PFSK-1 (cell line): ENCODE data around the gene KLHL9. TPM values are rescaled to one million over a fixed set of nuclear protein-coding genes. Genes with fewer than 3 reads are reported as not detected.

Source experiments
- FOXP2 ChIP-seq: optimal IDR thresholded peaks from 2 replicates; pipeline ENCODE3; 2011; ENCODE audit warnings: borderline replicate concordance, control low read depth, inconsistent platforms; ENCODE audit not compliant: insufficient read depth; ENCODE audit errors: extremely low read length, extremely low read depth
- POLR2AphosphoS5 ChIP-seq: IDR thresholded peaks from 2 replicates; pipeline ENCODE4 v1.6.1; 2012; ENCODE audit warnings: low read depth, mild to moderate bottlenecking, control low read depth, low read length, moderate library complexity
- SIN3A ChIP-seq: IDR thresholded peaks from 2 replicates; pipeline ENCODE4 v1.6.1; 2012; ENCODE audit warnings: mild to moderate bottlenecking, low read length, moderate library complexity, borderline replicate concordance; ENCODE audit not compliant: insufficient read depth
- TAF1 ChIP-seq: IDR thresholded peaks from 2 replicates; pipeline ENCODE4 v1.6.1; 2012; ENCODE audit warnings: low read length, control low read depth, borderline replicate concordance; ENCODE audit not compliant: insufficient read depth
- polyA plus RNA-seq: library from polyadenylated mRNA; unstranded; fragments of >200 nt; gene quantifications from one replicate; pipeline ENCODE4 v1.2.1, GENCODE V29; 2012; ENCODE audit warnings: low read depth, missing spikeins; ENCODE audit not compliant: insufficient read length
- TF ChIP-seq, protein P1 (sequence below), 2 experiments: IDR thresholded peaks; 2 replicates each; pipeline versions ENCODE4 v1.6.1 to v1.8.0; 2011 to 2012; ENCODE audit warnings: low read depth in 2 of 2, low read length in 2 of 2, control low read depth in 1 of 2, inconsistent platforms in 1 of 2, mild to moderate bottlenecking in 1 of 2, moderate library complexity in 1 of 2; ENCODE audit not compliant: insufficient read depth in 1 of 2

The KLHL9 gene
- polyA plus RNA-seq = 6.2 TPM

- no peak for TF ChIP-seq FOXP2
- TF ChIP-seq POLR2AphosphoS5 = peak; percentile 78
- TF ChIP-seq, protein P1, sequence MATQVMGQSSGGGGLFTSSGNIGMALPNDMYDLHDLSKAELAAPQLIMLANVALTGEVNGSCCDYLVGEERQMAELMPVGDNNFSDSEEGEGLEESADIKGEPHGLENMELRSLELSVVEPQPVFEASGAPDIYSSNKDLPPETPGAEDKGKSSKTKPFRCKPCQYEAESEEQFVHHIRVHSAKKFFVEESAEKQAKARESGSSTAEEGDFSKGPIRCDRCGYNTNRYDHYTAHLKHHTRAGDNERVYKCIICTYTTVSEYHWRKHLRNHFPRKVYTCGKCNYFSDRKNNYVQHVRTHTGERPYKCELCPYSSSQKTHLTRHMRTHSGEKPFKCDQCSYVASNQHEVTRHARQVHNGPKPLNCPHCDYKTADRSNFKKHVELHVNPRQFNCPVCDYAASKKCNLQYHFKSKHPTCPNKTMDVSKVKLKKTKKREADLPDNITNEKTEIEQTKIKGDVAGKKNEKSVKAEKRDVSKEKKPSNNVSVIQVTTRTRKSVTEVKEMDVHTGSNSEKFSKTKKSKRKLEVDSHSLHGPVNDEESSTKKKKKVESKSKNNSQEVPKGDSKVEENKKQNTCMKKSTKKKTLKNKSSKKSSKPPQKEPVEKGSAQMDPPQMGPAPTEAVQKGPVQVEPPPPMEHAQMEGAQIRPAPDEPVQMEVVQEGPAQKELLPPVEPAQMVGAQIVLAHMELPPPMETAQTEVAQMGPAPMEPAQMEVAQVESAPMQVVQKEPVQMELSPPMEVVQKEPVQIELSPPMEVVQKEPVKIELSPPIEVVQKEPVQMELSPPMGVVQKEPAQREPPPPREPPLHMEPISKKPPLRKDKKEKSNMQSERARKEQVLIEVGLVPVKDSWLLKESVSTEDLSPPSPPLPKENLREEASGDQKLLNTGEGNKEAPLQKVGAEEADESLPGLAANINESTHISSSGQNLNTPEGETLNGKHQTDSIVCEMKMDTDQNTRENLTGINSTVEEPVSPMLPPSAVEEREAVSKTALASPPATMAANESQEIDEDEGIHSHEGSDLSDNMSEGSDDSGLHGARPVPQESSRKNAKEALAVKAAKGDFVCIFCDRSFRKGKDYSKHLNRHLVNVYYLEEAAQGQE (IDR thresholded peaks at IDR 0.05; ENCODE audit: insufficient read depth in 1 of 2, low read depth in 2 of 2, low read length in 2 of 2) = no peak
- TF ChIP-seq TAF1 = peak; percentile 62; the same call in 1 of the 2 replicates
Measured at GRCh38 chr9:21334701-21335632, at the start of gene KLHL9. Gene KLHL9, minus strand, starts transcription at chr9:21335404. Its CDS starts 545 bp downstream, at chr9:21334859.

GRCh38 chr9:21383627-21384026 lies 48.4 kb upstream of the KLHL9 start:
- TF ChIP-seq TAF1 (no peak), SIN3A (no peak), POLR2AphosphoS5 (no peak), FOXP2 (no peak)
- TF ChIP-seq, protein P1 (IDR thresholded peaks at IDR 0.05; ENCODE audit: insufficient read depth in 1 of 2, low read depth in 2 of 2, low read length in 2 of 2) = no peak

DNA sequence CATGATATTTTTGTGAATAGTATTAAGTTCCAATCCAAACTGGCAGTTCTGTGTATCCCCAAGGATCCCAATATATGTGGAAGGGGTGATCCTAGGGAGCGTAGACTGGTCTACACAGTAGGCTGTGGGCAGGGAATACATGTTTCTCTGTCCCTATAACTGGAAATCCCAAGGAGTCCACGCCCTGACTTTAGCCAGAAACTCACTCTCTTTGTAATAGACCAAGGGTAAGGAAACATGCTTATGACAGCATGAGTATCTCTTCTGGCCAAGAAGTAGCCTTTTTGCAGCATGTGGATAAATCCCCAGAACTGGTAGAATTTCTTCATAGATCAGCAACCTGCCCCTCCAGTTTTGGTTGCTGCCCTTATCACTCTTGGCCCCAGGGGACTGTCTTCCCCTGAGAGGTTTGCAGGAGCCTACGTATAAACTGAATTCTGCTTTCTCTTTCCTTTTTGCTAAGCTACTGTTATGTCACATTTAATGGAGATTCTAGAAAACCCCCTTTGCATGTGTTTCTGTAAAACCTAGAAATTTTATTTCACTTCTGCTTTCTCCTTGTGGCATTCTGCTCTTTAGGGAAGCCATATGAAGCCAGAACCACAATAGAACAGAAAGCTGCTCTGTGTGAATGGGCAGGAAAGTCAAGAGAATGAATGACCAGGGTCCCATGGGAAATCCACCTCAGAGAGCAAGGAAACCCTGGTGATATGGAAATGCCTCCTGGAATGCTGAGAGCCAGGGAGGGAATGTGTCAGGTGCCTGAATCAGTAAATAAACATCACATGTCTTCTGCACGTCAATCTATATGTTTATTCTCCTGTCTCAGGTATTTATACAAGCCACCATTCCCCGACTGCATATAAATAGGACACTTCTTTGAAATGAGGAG lies 46.5 kb upstream of the KLHL9 start:
- TF ChIP-seq SIN3A (no peak), FOXP2 (no peak), TAF1 (no peak), POLR2AphosphoS5 (no peak)
- TF ChIP-seq, protein P1 (IDR thresholded peaks at IDR 0.05; ENCODE audit: insufficient read depth in 1 of 2, low read depth in 2 of 2, low read length in 2 of 2) = no peak

GRCh38 chr9:21367957-21368356 lies 32.8 kb upstream of the KLHL9 start, which contains the start of gene IFNA13:
Gene IFNA13, minus strand, starts transcription at chr9:21368057. Its CDS starts 47 bp downstream, at chr9:21368010.
- TF ChIP-seq, protein P1 (IDR thresholded peaks at IDR 0.05; ENCODE audit: insufficient read depth in 1 of 2, low read depth in 2 of 2, low read length in 2 of 2) = no peak
- TF ChIP-seq POLR2AphosphoS5 = no peak
- TF ChIP-seq TAF1 = no peak
- no peak for TF ChIP-seq FOXP2
- TF ChIP-seq SIN3A = no peak
